PC-3 (cell line): ENCODE measurements around the gene ESCO1. TPM values are rescaled to one million over a fixed set of nuclear protein-coding genes. Genes with fewer than 3 reads are reported as not detected.

Experiments used
- ATAC-seq: fragments of 200-7000 bp; cut with Tn5 transposase; 2 replicates; pipeline ENCODE4 v1.9.1; 2020; ENCODE audit warnings: mild to moderate bottlenecking, moderate library complexity
- BruUV-seq: library from RNA; stranded (reverse); fragments of 400-500 nt; replicated peaks from 2 replicates; lab custom pipeline; 2021; lab: Mats Ljungman, UMichigan
- CTCF ChIA-PET: fragments of 300-600 bp; sonication (Branson Sonifier 250); formaldehyde crosslinking; loops from one replicate; lab custom pipeline; 2022; ENCODE audit warnings: antibody characterized with exemption; lab: Charles Lee
- POLR2A ChIA-PET: fragments of 300-600 bp; sonication (Branson Sonifier 250); formaldehyde crosslinking; loops from one replicate; lab custom pipeline; 2022; ENCODE audit warnings: antibody characterized with exemption; ENCODE audit not compliant: unreplicated experiment; lab: Charles Lee
- DNase-seq: peaks from one replicate; pipeline ENCODE4 v3.0.0-alpha.2; 2015
- H2AFZ ChIP-seq: fragments of 300-600 bp; sonication (generic); 2 replicates; pipeline ENCODE4 v1.6.0; 2016; ENCODE audit warnings: antibody characterized with exemption, low read length
- H3F3A ChIP-seq: fragments of 300-600 bp; sonication (generic); one replicate; pipeline ENCODE4 v1.6.0; 2017; ENCODE audit warnings: antibody characterized with exemption, low read length, control low read depth, mild to moderate bottlenecking; ENCODE audit not compliant: unreplicated experiment
- H3K27ac ChIP-seq: fragments of 300-600 bp; sonication (generic); 2 replicates; pipeline ENCODE4 v1.5.1; 2016; ENCODE audit warnings: mild to moderate bottlenecking, low read length
- H3K27me3 ChIP-seq: fragments of 300-600 bp; sonication (generic); 2 replicates; pipeline ENCODE4 v1.6.1; 2016; ENCODE audit warnings: low read length, mixed read lengths
- H3K36me3 ChIP-seq: fragments of 300-600 bp; sonication (generic); 2 replicates; pipeline ENCODE4 v1.6.1; 2016; ENCODE audit warnings: low read depth, mixed run types, low read length, mixed read lengths
- H3K4me1 ChIP-seq: fragments of 300-600 bp; sonication (generic); 2 replicates; pipeline ENCODE4 v1.5.1; 2016; ENCODE audit warnings: low read length; ENCODE audit not compliant: insufficient read depth
- H3K4me2 ChIP-seq: fragments of 300-600 bp; sonication (generic); 2 replicates; pipeline ENCODE4 v1.6.0; 2016; ENCODE audit warnings: low read length
- H3K4me3 ChIP-seq: fragments of 300-600 bp; sonication (generic); 2 replicates; pipeline ENCODE4 v1.5.1; 2016; ENCODE audit warnings: mild to moderate bottlenecking, low read length, mixed read lengths
- H3K79me2 ChIP-seq: fragments of 300-600 bp; sonication (generic); 2 replicates; pipeline ENCODE4 v1.6.1; 2017; ENCODE audit warnings: low read length, mixed read lengths
- H3K9ac ChIP-seq: fragments of 300-600 bp; sonication (generic); 2 replicates; pipeline ENCODE4 v1.6.0; 2016; ENCODE audit warnings: mild to moderate bottlenecking, low read length
- H3K9me2 ChIP-seq: fragments of 300-600 bp; sonication (generic); replicated peaks from 2 replicates; pipeline ENCODE4 v1.6.1; 2016; ENCODE audit warnings: mixed run types, low read length, mixed read lengths
- H3K9me3 ChIP-seq: fragments of 300-600 bp; sonication (generic); 2 replicates; pipeline ENCODE4 v1.6.1; 2016; ENCODE audit warnings: low read length, mixed read lengths
- H4K20me1 ChIP-seq: fragments of 300-600 bp; sonication (generic); 2 replicates; pipeline ENCODE4 v1.6.1; 2016; ENCODE audit warnings: low read length, mixed read lengths
- EZH2 ChIP-seq: fragments of 300-600 bp; sonication (generic); IDR thresholded peaks from one replicate; pipeline ENCODE4 v1.6.1; 2017; ENCODE audit warnings: antibody characterized with exemption, mild to moderate bottlenecking, low read length; ENCODE audit not compliant: unreplicated experiment
- EZH2phosphoT487 ChIP-seq: fragments of 300-600 bp; sonication (generic); IDR thresholded peaks from 2 replicates; pipeline ENCODE4 v1.6.1; 2018; ENCODE audit warnings: mild to moderate bottlenecking, antibody characterized with exemption, low read length, borderline replicate concordance
- intact Hi-C: fragments of 100-400 bp; cut with micrococcal nuclease; formaldehyde crosslinking; loops from 2 replicates; pipeline ENCODE4 v1.9.0; 2023
- total RNA-seq: library from RNA; depleted of rRNA; stranded (reverse); fragments of >200 nt; gene quantifications from 2 replicates; pipeline ENCODE4 v1.2.3, GENCODE V29; 2014
- TF ChIP-seq, protein P1 (sequence below): fragments of 300-600 bp; sonication (generic); conservative IDR thresholded peaks from 2 replicates; pipeline ENCODE4 v1.5.1; 2017; ENCODE audit warnings: antibody characterized with exemption, low read depth, mild to moderate bottlenecking, low read length

ESCO1 gene
- total RNA-seq, 1 experiment from 2014 or later: 17.0 TPM

DNA sequence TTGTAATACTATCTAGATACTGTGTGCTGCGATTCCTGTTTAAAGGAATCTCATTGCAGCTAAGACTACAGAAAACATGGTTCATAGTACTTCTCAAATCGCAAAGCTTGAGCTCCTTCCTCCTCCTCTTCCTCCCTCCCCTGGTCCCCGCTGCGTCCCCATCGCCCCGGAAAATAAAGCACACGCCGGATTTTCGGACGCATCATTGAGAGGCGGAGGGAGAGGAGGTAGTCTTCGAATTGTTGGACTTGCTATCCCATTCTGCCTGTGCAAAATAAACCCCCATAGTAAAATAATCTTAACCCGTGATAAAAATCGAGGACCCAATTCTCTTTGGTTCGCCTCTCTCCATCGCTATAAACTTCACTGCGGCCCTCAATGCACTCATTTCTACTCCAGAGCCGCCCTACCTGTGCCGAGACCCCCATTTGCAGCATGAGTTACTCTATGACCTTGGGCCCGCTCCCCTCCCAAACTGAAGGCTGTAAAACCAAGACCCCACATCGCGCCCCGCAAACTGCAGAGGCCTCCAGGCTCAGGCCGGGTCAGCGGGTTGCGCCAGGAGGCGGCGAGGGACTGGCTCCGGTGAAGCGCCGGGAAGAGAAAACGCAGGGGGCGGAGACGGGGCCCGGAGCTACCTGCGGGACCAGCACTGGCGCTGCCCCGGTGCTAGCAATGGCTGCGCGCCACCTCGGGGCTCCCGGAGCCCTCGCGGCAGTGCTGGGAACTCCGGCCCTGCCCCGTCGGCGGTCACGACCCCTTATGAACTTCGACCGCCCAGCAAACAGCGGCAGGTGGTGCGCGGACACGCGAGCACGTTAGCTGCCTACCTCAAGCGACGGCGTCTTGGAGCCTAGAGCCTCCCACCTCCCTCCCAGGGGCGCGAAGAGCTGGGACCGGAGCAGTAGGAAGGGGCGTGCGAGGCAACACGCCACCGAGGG is 649 bp downstream of the ESCO1 start:
- peak overlapping the region; percentile 79 for H2AFZ ChIP-seq
- TSS peak; percentile 44 for BruUV-seq
- intact Hi-C loops: loop anchor here (2.0 to 10.0 kb wide), 2 partner anchors 13 to 405 kb away; no protein-coding TSS in a partner anchor
- H3K79me2 ChIP-seq: peaks cover 50% of the 10 kb centered on the region
- TF ChIP-seq, protein P1, sequence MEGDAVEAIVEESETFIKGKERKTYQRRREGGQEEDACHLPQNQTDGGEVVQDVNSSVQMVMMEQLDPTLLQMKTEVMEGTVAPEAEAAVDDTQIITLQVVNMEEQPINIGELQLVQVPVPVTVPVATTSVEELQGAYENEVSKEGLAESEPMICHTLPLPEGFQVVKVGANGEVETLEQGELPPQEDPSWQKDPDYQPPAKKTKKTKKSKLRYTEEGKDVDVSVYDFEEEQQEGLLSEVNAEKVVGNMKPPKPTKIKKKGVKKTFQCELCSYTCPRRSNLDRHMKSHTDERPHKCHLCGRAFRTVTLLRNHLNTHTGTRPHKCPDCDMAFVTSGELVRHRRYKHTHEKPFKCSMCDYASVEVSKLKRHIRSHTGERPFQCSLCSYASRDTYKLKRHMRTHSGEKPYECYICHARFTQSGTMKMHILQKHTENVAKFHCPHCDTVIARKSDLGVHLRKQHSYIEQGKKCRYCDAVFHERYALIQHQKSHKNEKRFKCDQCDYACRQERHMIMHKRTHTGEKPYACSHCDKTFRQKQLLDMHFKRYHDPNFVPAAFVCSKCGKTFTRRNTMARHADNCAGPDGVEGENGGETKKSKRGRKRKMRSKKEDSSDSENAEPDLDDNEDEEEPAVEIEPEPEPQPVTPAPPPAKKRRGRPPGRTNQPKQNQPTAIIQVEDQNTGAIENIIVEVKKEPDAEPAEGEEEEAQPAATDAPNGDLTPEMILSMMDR: no peak
- TF ChIP-seq EZH2phosphoT487 (no peak), EZH2 (no peak)
- CTCF ChIA-PET: interaction anchor here (0.5 to 1.9 kb wide), 13 partner anchors 13 to 436 kb away, joined by 3 to 9 read pairs (median 4); partner anchors contain the start of genes MIB1 and SNRPD1
- peak overlapping the region; percentile 94 for H3K27ac ChIP-seq
- DNase-seq (peak; percentile 45), ATAC-seq (peak; percentile 51)
- POLR2A ChIA-PET: interaction anchor here (0.5 to 0.7 kb wide), 5 partner anchors 33 to 866 kb away, joined by 3 to 14 read pairs (median 3); no protein-coding TSS in a partner anchor
- H3K4me1 ChIP-seq: peaks cover 14% of the 10 kb centered on the region
- no peaks in the 10 kb centered on the region for H3K9me2 ChIP-seq
- no peaks in the 10 kb centered on the region for H3F3A ChIP-seq
- H3K36me3 ChIP-seq: no peaks in the 10 kb centered on the region
- no peaks in the 10 kb centered on the region for H3K9me3 ChIP-seq
- H3K9ac ChIP-seq: peak overlapping the region; percentile 95
- peak overlapping the region; percentile 98 for H3K4me2 ChIP-seq
- no peaks in the 10 kb centered on the region for H3K27me3 ChIP-seq
- peak overlapping the region; percentile 99 for H3K4me3 ChIP-seq
- no peaks in the 10 kb centered on the region; the same call in 1 of the 2 replicates for H4K20me1 ChIP-seq

DNA sequence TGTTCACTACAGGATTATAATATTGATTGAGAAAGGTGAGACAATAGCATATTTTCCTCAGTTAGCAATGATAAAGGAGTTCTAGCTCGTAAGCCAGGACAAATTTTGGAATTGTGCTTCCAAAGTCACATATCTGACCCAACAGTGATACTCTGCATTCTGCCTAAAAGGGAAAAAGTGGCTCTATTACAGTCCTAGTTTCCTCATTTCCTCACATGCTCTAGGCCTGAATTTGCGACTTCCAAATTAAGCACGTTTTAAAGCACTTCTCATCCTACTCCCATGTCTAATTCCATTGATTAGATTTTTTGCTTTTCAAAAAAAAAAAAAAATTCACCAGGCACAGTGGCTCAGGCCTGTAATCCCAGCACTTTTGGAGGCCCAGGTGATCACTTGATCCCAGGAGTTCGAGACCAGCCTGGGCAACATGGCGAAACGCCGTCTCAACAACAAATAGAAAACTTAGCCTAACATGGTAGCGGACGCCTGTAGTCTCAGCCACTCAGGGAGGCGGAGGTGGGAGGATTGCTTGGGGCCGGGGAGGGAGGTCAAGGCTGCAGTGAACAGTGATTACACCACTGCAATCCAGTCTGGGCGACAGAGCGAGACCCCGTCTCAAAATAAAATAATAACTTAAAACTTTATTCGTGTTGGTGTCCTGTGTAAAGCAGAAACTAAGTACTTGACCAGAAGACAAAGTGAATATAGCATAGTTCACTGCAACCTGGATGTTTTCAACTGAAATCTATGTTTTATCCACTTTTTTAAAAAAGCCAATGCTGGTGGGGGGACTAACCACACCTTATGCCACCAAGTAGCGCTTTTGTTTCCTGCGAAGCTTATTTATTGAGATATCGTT is 1.5 kb downstream of the ESCO1 start:
- Histone ChIP-seq H3K9me2 (no peaks in the 10 kb centered on the region), H3K27ac (peak overlapping the region; percentile 94), H3K9ac (peak overlapping the region; percentile 95), H4K20me1 (no peaks in the 10 kb centered on the region; the same call in 1 of the 2 replicates), H3K4me2 (peak overlapping the region; percentile 98), H3K9me3 (no peaks in the 10 kb centered on the region), H3F3A (no peaks in the 10 kb centered on the region), H2AFZ (0 out of 2 replicates have a peak overlapping the region, but pooled peaks have one; percentile 79), H3K27me3 (no peaks in the 10 kb centered on the region), H3K79me2 (peaks cover 59% of the 10 kb centered on the region), H3K36me3 (no peaks in the 10 kb centered on the region), H3K4me1 (peaks cover 14% of the 10 kb centered on the region), H3K4me3 (peak overlapping the region; percentile 99)
- no TSS peak for BruUV-seq
- ATAC-seq (no peak), DNase-seq (peak; percentile 33)
- no peak for TF ChIP-seq EZH2phosphoT487
- no peak for TF ChIP-seq EZH2
- TF ChIP-seq, protein P1: no peak
- ChIA-PET CTCF (no interaction called here), POLR2A (no interaction called here)
- intact Hi-C loops: loop anchor here (10.0 kb wide), 1 partner anchor 404 kb away; no protein-coding TSS in a partner anchor
